HepG2 (cell line): ENCODE data around the gene MFRP. TPM values are rescaled to one million over a fixed set of nuclear protein-coding genes. Genes with fewer than 3 reads are reported as not detected.

Source experiments
- CBX5 ChIP-seq: sonication (generic); formaldehyde crosslinking; IDR thresholded peaks from 2 replicates; pipeline ENCODE4 v1.4.0; 2020; ENCODE audit warnings: missing genetic modification reagents, borderline replicate concordance
- CREBL2 ChIP-seq: sonication (generic); formaldehyde crosslinking; IDR thresholded peaks from 2 replicates; pipeline ENCODE4 v1.8.1; 2023; ENCODE audit warnings: missing genetic modification reagents, mild to moderate bottlenecking, borderline replicate concordance
- CTCF ChIP-seq: sonication (generic); formaldehyde crosslinking; IDR thresholded peaks from 2 replicates; pipeline ENCODE4 v1.5.0; 2020; ENCODE audit warnings: mild to moderate bottlenecking, missing genetic modification reagents, moderate library complexity
- GABPB1 ChIP-seq: IDR thresholded peaks from 2 replicates; pipeline ENCODE4 v1.6.1; 2016; ENCODE audit warnings: mild to moderate bottlenecking, missing genetic modification reagents, moderate library complexity, missing compliant biosample characterization
- HDAC2 ChIP-seq: sonication (generic); formaldehyde crosslinking; IDR thresholded peaks from 2 replicates; pipeline ENCODE4 v1.4.0; 2020; ENCODE audit warnings: missing genetic modification reagents
- HMGXB4 ChIP-seq, 2 experiments: sonication (generic) in 1 of 2; formaldehyde crosslinking in 1 of 2; IDR thresholded peaks; 2 replicates each; pipeline versions ENCODE4 v1.4.0 to v1.6.1; 2018 to 2020; ENCODE audit warnings: missing genetic modification reagents in 2 of 2, borderline replicate concordance in 1 of 2, low read depth in 1 of 2, mild to moderate bottlenecking in 1 of 2, missing biosample characterization in 1 of 2
- HOXA3 ChIP-seq: sonication (generic); formaldehyde crosslinking; IDR thresholded peaks from 2 replicates; pipeline ENCODE4 v1.5.0; 2020; ENCODE audit warnings: missing genetic modification reagents
- KDM3A ChIP-seq: IDR thresholded peaks from 2 replicates; pipeline ENCODE4 v1.6.1; 2018; ENCODE audit warnings: low read depth, missing compliant biosample characterization
- KLF12 ChIP-seq: sonication (generic); formaldehyde crosslinking; IDR thresholded peaks from 2 replicates; pipeline ENCODE4 v1.4.0; 2020; ENCODE audit warnings: missing genetic modification reagents, borderline replicate concordance
- KLF16 ChIP-seq, 2 experiments: sonication (generic) in 1 of 2; formaldehyde crosslinking in 1 of 2; IDR thresholded peaks; 2 replicates each; pipeline versions ENCODE4 v1.6.1 to v1.8.0; 2016 to 2023; ENCODE audit warnings: missing genetic modification reagents in 2 of 2, missing compliant biosample characterization in 1 of 2
- NR2F1 ChIP-seq, 2 experiments: fragments of 450-650 bp in 1 of 2; formaldehyde crosslinking in 1 of 2; IDR thresholded peaks; 2 replicates each; pipeline versions ENCODE4 v1.5.0 to v1.6.1; 2016 to 2020; ENCODE audit warnings: mild to moderate bottlenecking in 1 of 2, missing compliant biosample characterization in 1 of 2, missing genetic modification reagents in 1 of 2, moderate library complexity in 1 of 2
- PITX1 ChIP-seq: sonication (generic); formaldehyde crosslinking; IDR thresholded peaks from 2 replicates; pipeline ENCODE4 v1.5.1; 2020; ENCODE audit warnings: mild to moderate bottlenecking, missing genetic modification reagents
- POGZ ChIP-seq: sonication (generic); formaldehyde crosslinking; IDR thresholded peaks from 2 replicates; pipeline ENCODE4 v1.4.0; 2020; ENCODE audit warnings: mild to moderate bottlenecking, missing genetic modification reagents
- PRDM4 ChIP-seq: sonication (generic); formaldehyde crosslinking; IDR thresholded peaks from 2 replicates; pipeline ENCODE4 v1.9.0; 2021; ENCODE audit warnings: missing genetic modification reagents, borderline replicate concordance
- RAD21 ChIP-seq: fragments of 450-650 bp; formaldehyde crosslinking; IDR thresholded peaks from 2 replicates; pipeline ENCODE4 v1.5.0; 2020; ENCODE audit warnings: mild to moderate bottlenecking
- RCOR2 ChIP-seq: IDR thresholded peaks from 2 replicates; pipeline ENCODE4 v1.6.1; 2016; ENCODE audit warnings: missing biosample characterization, missing genetic modification reagents
- SMARCC2 ChIP-seq: fragments of 450-650 bp; IDR thresholded peaks from 2 replicates; pipeline ENCODE4 v1.6.1; 2017; ENCODE audit warnings: antibody characterized with exemption, mild to moderate bottlenecking
- THAP7 ChIP-seq: sonication (generic); formaldehyde crosslinking; IDR thresholded peaks from 2 replicates; pipeline ENCODE4 v1.8.1; 2023; ENCODE audit warnings: mild to moderate bottlenecking, missing genetic modification reagents
- ZBTB44 ChIP-seq: sonication (generic); formaldehyde crosslinking; IDR thresholded peaks from 2 replicates; pipeline ENCODE4 v1.4.0; 2020; ENCODE audit warnings: missing genetic modification reagents
- ZNF317 ChIP-seq: sonication (generic); formaldehyde crosslinking; IDR thresholded peaks from 2 replicates; pipeline ENCODE4 v1.5.0; 2020; ENCODE audit warnings: mild to moderate bottlenecking, missing genetic modification reagents
- ZNF496 ChIP-seq: sonication (generic); formaldehyde crosslinking; IDR thresholded peaks from 2 replicates; pipeline ENCODE4 v1.8.1; 2023; ENCODE audit warnings: mild to moderate bottlenecking, moderate library complexity, missing genetic modification reagents; ENCODE audit not compliant: insufficient replicate concordance
- polyA plus RNA-seq, 8 experiments: library from polyadenylated mRNA; depleted of rRNA in 3 of 8; stranded (reverse) in 7 of 8; unstranded in 1 of 8; fragments of >200 nt; fragmentation: Illumina TruSeq in 4 of 8; extraction: Trizol in 4 of 8; gene quantifications; 2 replicates each; pipeline versions ENCODE4 v1.2.1 to v1.2.3, GENCODE V29; 2011 to 2016; ENCODE audit warnings: low read depth in 4 of 8, missing spikeins in 1 of 8, mixed read lengths in 1 of 8; ENCODE audit not compliant: insufficient read depth in 1 of 8
- total RNA-seq, 5 experiments: library from RNA; depleted of rRNA; stranded (reverse); fragments of >200 nt; fragmentation: Illumina TruSeq; extraction: Trizol; gene quantifications; 2 replicates each; pipeline ENCODE4 v1.2.3, GENCODE V29; 2016; ENCODE audit warnings: low read depth in 1 of 5

Gene MFRP
- total and polyA plus RNA-seq, 2 of the 13 experiments (the other 11 are each of a cell fraction or from before 2014, with no cell fraction given): not detected

GRCh38 chr11:119323532-119324033 is 22.9 kb downstream of the MFRP start (continued):
- TF ChIP-seq ZNF496 (no peak), ZNF317 (CRISPR knock-in tag) (0 out of 2 replicates have a peak, but pooled peaks have one; percentile 23), SMARCC2 (no peak), CREBL2 (CRISPR knock-in tag) (no peak), RAD21 (CRISPR knock-in tag) (peak; percentile 44; the same call in 1 of the 2 replicates), HDAC2 (peak; percentile 39; the same call in 1 of the 2 replicates), GABPB1 (CRISPR knock-in tag) (no peak), ZBTB44 (CRISPR knock-in tag) (no peak), RCOR2 (CRISPR knock-in tag) (peak; percentile 81), KLF12 (no peak), HMGXB4 (CRISPR knock-in tag; IDR thresholded peaks at IDR 0.05; ENCODE audit: borderline replicate concordance in 1 of 2, low read depth in 1 of 2) (peak; percentile 38 to 49; a peak in 2 of 4 replicates), THAP7 (no peak), POGZ (CRISPR knock-in tag) (no peak), CBX5 (CRISPR knock-in tag) (no peak), PITX1 (CRISPR knock-in tag) (no peak), PRDM4 (CRISPR knock-in tag) (no peak), NR2F1 (CRISPR knock-in tag; IDR thresholded peaks at IDR 0.05) (no peak), KDM3A (no peak), CTCF (CRISPR knock-in tag) (peak; percentile 78), HOXA3 (CRISPR knock-in tag) (no peak), KLF16 (CRISPR knock-in tag; IDR thresholded peaks at IDR 0.05) (no peak)
